ENCODE measurements around the gene ACVRL1.

ACVRL1 gene

GRCh38 chr12:51944608-51945233, 37.4 kb downstream of the ACVRL1 start:
- no peak for DNase-seq (ENCODE audit: low spot score)
- in situ Hi-C loops (cut with MboI; ENCODE audit: low sequenced_read_pairs, unreplicated experiment): no loop called here
- no peak for TF ChIP-seq CTCF (IDR thresholded peaks at IDR 0.05; ENCODE audit: borderline replicate concordance, control extremely low read depth, extremely low read depth, insufficient read depth, missing control alignments)

GRCh38 chr12:51947246-51947996, 40.1 kb downstream of the ACVRL1 start:
- in situ Hi-C loops (cut with MboI; ENCODE audit: low sequenced_read_pairs, unreplicated experiment): no loop called here
- TF ChIP-seq CTCF (IDR thresholded peaks at IDR 0.05; ENCODE audit: borderline replicate concordance, control extremely low read depth, extremely low read depth, insufficient read depth, missing control alignments): no peak
- DNase-seq (ENCODE audit: low spot score): no peak

GRCh38 chr12:51948066-51948465, 40.8 kb downstream of the ACVRL1 start:
- in situ Hi-C loops (cut with MboI; ENCODE audit: low sequenced_read_pairs, unreplicated experiment): no loop called here
- no peak for DNase-seq (ENCODE audit: low spot score)
- TF ChIP-seq CTCF (IDR thresholded peaks at IDR 0.05; ENCODE audit: borderline replicate concordance, control extremely low read depth, extremely low read depth, insufficient read depth, missing control alignments): no peak

GRCh38 chr12:51949342-51950030, 42.2 kb downstream of the ACVRL1 start:
- no peak for DNase-seq (ENCODE audit: low spot score)
- in situ Hi-C loops (cut with MboI; ENCODE audit: low sequenced_read_pairs, unreplicated experiment): no loop called here
- TF ChIP-seq CTCF (IDR thresholded peaks at IDR 0.05; ENCODE audit: borderline replicate concordance, control extremely low read depth, extremely low read depth, insufficient read depth, missing control alignments): no peak

GRCh38 chr12:51950682-51951198, 43.4 kb downstream of the ACVRL1 start:
- in situ Hi-C loops (cut with MboI; ENCODE audit: low sequenced_read_pairs, unreplicated experiment): no loop called here
- DNase-seq (ENCODE audit: low spot score): no peak

More at GRCh38 chr12:51950682-51951198, 43.4 kb downstream of the ACVRL1 start:
- no peak for TF ChIP-seq CTCF (IDR thresholded peaks at IDR 0.05; ENCODE audit: borderline replicate concordance, control extremely low read depth, extremely low read depth, insufficient read depth, missing control alignments)
